SU-DHL-6 (cell line): ENCODE measurements around the gene MME.

ENCODE experiments used
- H2AFZ ChIP-seq: fragments of 200-600 bp; sonication (generic); 2 replicates; pipeline ENCODE4 v1.6.1; 2014; ENCODE audit warnings: low read depth, mild to moderate bottlenecking, moderate library complexity, mixed read lengths, antibody characterized with exemption, low read length; ENCODE audit not compliant: severe bottlenecking
- H3F3A ChIP-seq: fragments of 200-600 bp; shearing (Covaris generic); 2 replicates; pipeline ENCODE4 v1.6.0; 2016; ENCODE audit warnings: antibody characterized with exemption, mild to moderate bottlenecking; ENCODE audit not compliant: insufficient read depth
- H3K27ac ChIP-seq: fragments of 200-600 bp; sonication (generic); 2 replicates; pipeline ENCODE4 v1.5.1; 2016; ENCODE audit warnings: low read depth, mild to moderate bottlenecking, low read length, moderate library complexity, mixed read lengths
- H3K27me3 ChIP-seq: fragments of 200-600 bp; sonication (generic), shearing (Covaris generic); 2 replicates; pipeline ENCODE4 v1.6.0; 2014; ENCODE audit warnings: mild to moderate bottlenecking, low read length
- H3K36me3 ChIP-seq: fragments of 200-600 bp; sonication (generic); 2 replicates; pipeline ENCODE4 v1.6.1; 2014; ENCODE audit warnings: mild to moderate bottlenecking, low read length, mixed read lengths
- H3K4me2 ChIP-seq: fragments of 300-600, 200-600 bp; shearing (Covaris generic), sonication (generic); 2 replicates; pipeline ENCODE4 v1.6.0; 2014; ENCODE audit warnings: low read length, low read depth, mild to moderate bottlenecking; ENCODE audit not compliant: poor library complexity, severe bottlenecking
- H3K4me3 ChIP-seq: fragments of 200-600 bp; sonication (generic); 2 replicates; pipeline ENCODE4 v1.5.1; 2014; ENCODE audit warnings: antibody characterized with exemption, low read length, mild to moderate bottlenecking, mixed read lengths; ENCODE audit not compliant: insufficient read depth, poor library complexity, severe bottlenecking
- H3K79me2 ChIP-seq: fragments of 200-600 bp; sonication (generic); 2 replicates; pipeline ENCODE4 v1.6.1; 2014; ENCODE audit warnings: mild to moderate bottlenecking, low read length, moderate library complexity; ENCODE audit not compliant: insufficient read depth
- H3K9ac ChIP-seq: fragments of 200-600 bp; sonication (generic); 2 replicates; pipeline ENCODE4 v1.7.0; 2014; ENCODE audit warnings: mild to moderate bottlenecking, low read length
- H3K9me2 ChIP-seq: fragments of 200-600 bp; sonication (generic); replicated peaks from 2 replicates; pipeline ENCODE4 v1.6.1; 2014; ENCODE audit warnings: low read length; ENCODE audit not compliant: insufficient read depth
- H3K9me3 ChIP-seq: fragments of 200-600 bp; sonication (generic); 2 replicates; pipeline ENCODE4 v1.6.1; 2014; ENCODE audit warnings: low read length, mixed read lengths; ENCODE audit not compliant: insufficient read depth
- H4K20me1 ChIP-seq: fragments of 200-600 bp; sonication (generic); 2 replicates; pipeline ENCODE4 v1.6.1; 2014; ENCODE audit warnings: low read depth, mild to moderate bottlenecking, antibody characterized with exemption, low read length, moderate library complexity, mixed read lengths
- CTCF ChIP-seq: fragments of 200-600 bp; sonication (generic); IDR thresholded peaks from one replicate; pipeline ENCODE4 v1.5.1; 2017; ENCODE audit warnings: antibody characterized with exemption, mild to moderate bottlenecking, low read length, moderate library complexity; ENCODE audit not compliant: insufficient read depth, poor library complexity, severe bottlenecking
- EZH2phosphoT487 ChIP-seq: fragments of 200-600 bp; sonication (generic), shearing (Covaris generic); conservative IDR thresholded peaks from 2 replicates; pipeline ENCODE4 v1.6.1; 2018; ENCODE audit warnings: mild to moderate bottlenecking, antibody characterized with exemption, low read length, moderate library complexity, mixed read lengths

The MME gene

GRCh38 chr3:155084567-155084966, 4.4 kb downstream of the MME start:
- no peaks in the 10 kb centered on the region for H3K9me2 ChIP-seq
- 0 out of 2 replicates have a peak, but pooled peaks cover 4% of the 10 kb centered on the region for H3F3A ChIP-seq
- TF ChIP-seq EZH2phosphoT487 (no peak), CTCF (no peak)
- peaks cover 41% of the 10 kb centered on the region for H3K36me3 ChIP-seq
- no peak overlapping the region for H3K4me3 ChIP-seq
- H4K20me1 ChIP-seq: peaks cover 4% of the 10 kb centered on the region; the same call in 1 of the 2 replicates
- H3K4me2 ChIP-seq: no peak overlapping the region
- no peaks in the 10 kb centered on the region for H3K9me3 ChIP-seq
- peaks cover 52% of the 10 kb centered on the region for H3K79me2 ChIP-seq
- H3K9ac ChIP-seq: no peak overlapping the region
- H3K27ac ChIP-seq: no peak overlapping the region
- H3K27me3 ChIP-seq: no peaks in the 10 kb centered on the region
- H2AFZ ChIP-seq: no peak overlapping the region

DNA sequence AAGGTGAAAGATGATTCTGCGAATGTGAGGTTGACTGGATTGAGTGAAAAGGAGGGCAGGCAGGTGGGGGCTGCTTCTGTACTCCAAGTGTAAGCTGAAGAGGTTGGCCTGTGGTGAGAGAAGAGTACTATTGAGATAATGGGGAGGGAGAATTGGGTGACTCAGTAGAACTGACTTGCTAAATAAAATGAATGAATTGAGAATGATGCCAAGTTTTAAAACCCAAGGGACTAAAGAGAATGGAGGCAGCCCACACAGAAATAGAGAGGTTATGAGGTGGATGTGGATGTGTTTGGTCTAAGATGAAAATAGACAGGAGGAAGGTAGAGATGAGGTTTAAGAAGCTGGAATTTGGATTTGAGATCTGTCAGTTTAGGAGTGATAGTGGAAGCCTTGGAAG, 5.9 kb downstream of the MME start:
- Histone ChIP-seq H3K79me2 (peaks cover 38% of the 10 kb centered on the region), H2AFZ (no peak overlapping the region), H3K4me3 (no peak overlapping the region), H3K9ac (no peak overlapping the region), H4K20me1 (peaks cover 4% of the 10 kb centered on the region; the same call in 1 of the 2 replicates), H3K9me3 (no peaks in the 10 kb centered on the region), H3K36me3 (peaks cover 46% of the 10 kb centered on the region), H3K27ac (no peak overlapping the region), H3K9me2 (no peaks in the 10 kb centered on the region), H3K27me3 (no peaks in the 10 kb centered on the region), H3K4me2 (no peak overlapping the region), H3F3A (0 out of 2 replicates have a peak, but pooled peaks cover 6% of the 10 kb centered on the region)
- TF ChIP-seq CTCF (no peak), EZH2phosphoT487 (no peak)

- Histone ChIP-seq H3K4me3 (no peak overlapping the region), H3K9me2 (no peaks in the 10 kb centered on the region), H3K27me3 (no peaks in the 10 kb centered on the region), H3K9me3 (no peaks in the 10 kb centered on the region), H2AFZ (no peak overlapping the region), H4K20me1 (no peaks in the 10 kb centered on the region), H3K79me2 (peaks cover 10% of the 10 kb centered on the region), H3K27ac (no peak overlapping the region), H3K36me3 (peaks cover 44% of the 10 kb centered on the region), H3F3A (peaks cover 24% of the 10 kb centered on the region), H3K9ac (no peak overlapping the region), H3K4me2 (no peak overlapping the region)
- TF ChIP-seq CTCF (no peak), EZH2phosphoT487 (no peak)
Measured at GRCh38 chr3:155088706-155089345, 8.7 kb downstream of the MME start.
